Spleen (tissue), 11 donors: ENCODE results near the gene A3GALT2. TPM values are rescaled to one million over a fixed set of nuclear protein-coding genes. Genes with fewer than 3 reads are reported as not detected.

Experiments used
- DNase-seq: peaks from one replicate; pipeline ENCODE4 v3.0.0-alpha.2; 2020
- H3K27ac ChIP-seq, 8 donors: fragments of 200-600 bp; sonication (generic) in 7 of 8; 1 replicate in 4 of 8; 2 replicates in 4 of 8; pipeline versions ENCODE4 v1.5.0 to v1.8.0; 2016 to 2021; ENCODE audit warnings: inconsistent platforms in 4 of 8, mild to moderate bottlenecking in 4 of 8, moderate library complexity in 1 of 8
- H3K27me3 ChIP-seq, 7 donors: fragments of 200-600 bp; sonication (generic) in 6 of 7; replicated peaks in 1 of 7; 1 replicate in 4 of 7; 2 replicates in 3 of 7; pipeline versions ENCODE4 v1.5.0 to v1.8.0; 2016 to 2021; ENCODE audit warnings: inconsistent platforms in 3 of 7, mild to moderate bottlenecking in 1 of 7
- H3K36me3 ChIP-seq, 6 donors: fragments of 200-600 bp; sonication (generic) in 5 of 6; 1 replicate in 4 of 6; 2 replicates in 2 of 6; pipeline versions ENCODE4 v1.5.0 to v1.8.0; 2016 to 2021; ENCODE audit warnings: inconsistent platforms in 2 of 6
- H3K4me1 ChIP-seq, 6 donors: fragments of 200-600 bp; sonication (generic) in 5 of 6; 1 replicate in 3 of 6; 2 replicates in 3 of 6; pipeline versions ENCODE4 v1.5.0 to v1.8.0; 2016 to 2021; ENCODE audit warnings: inconsistent platforms in 3 of 6
- H3K4me3 ChIP-seq, 8 donors: fragments of 200-600 bp; sonication (generic) in 7 of 8; 1 replicate in 4 of 8; 2 replicates in 4 of 8; pipeline versions ENCODE4 v1.5.0 to v1.8.0; 2016 to 2021; ENCODE audit warnings: inconsistent platforms in 4 of 8, mild to moderate bottlenecking in 4 of 8, moderate library complexity in 2 of 8
- H3K9me3 ChIP-seq, 8 donors: fragments of 200-600 bp; sonication (generic) in 7 of 8; 1 replicate in 4 of 8; 2 replicates in 4 of 8; pipeline versions ENCODE4 v1.5.0 to v1.8.0; 2016 to 2021; ENCODE audit warnings: inconsistent platforms in 4 of 8
- CTCF ChIP-seq, 11 experiments: fragments of 200-600 bp in 7 of 11; fragments of 450-650 bp in 4 of 11; sonication (generic) in 4 of 11; IDR thresholded peaks in 8 of 11; conservative IDR thresholded peaks in 3 of 11; 1 replicate in 7 of 11; 2 replicates in 4 of 11; pipeline versions ENCODE4 v1.4.0 to v1.8.0; 2016 to 2021; ENCODE audit warnings: antibody characterized with exemption in 11 of 11, inconsistent platforms in 4 of 11, mild to moderate bottlenecking in 1 of 11
- POLR2A ChIP-seq, 3 donors: fragments of 450-650 bp; IDR thresholded peaks; one replicate each; pipeline ENCODE4 v1.5.1; 2017; ENCODE audit warnings: antibody characterized with exemption in 3 of 3, mild to moderate bottlenecking in 1 of 3
- POLR2AphosphoS5 ChIP-seq, 3 donors: sonication (generic); formaldehyde crosslinking; IDR thresholded peaks; one replicate each; pipeline ENCODE4 v1.5.1; 2017; ENCODE audit warnings: antibody characterized with exemption in 3 of 3
- WGBS, 5 donors: extraction: QIAGEN DNeasy Blood & Tissue Kit in 3 of 5; methylation state at CpG; one replicate each; pipeline versions ENCODE4 v1.1.5 to v1.1.7; 2013 to 2018; 5-methylcytosine and 5-hydroxymethylcytosine counted together
- intact Hi-C: fragments of 100-400 bp; cut with DNase I; formaldehyde crosslinking; loops from one replicate; pipeline ENCODE4 v1.15.0; 2023; ENCODE audit warnings: low total_unique reads
- polyA plus RNA-seq, 3 donors: library from polyadenylated mRNA; stranded (reverse); fragments of 200-250 nt; gene quantifications; one replicate each; pipeline ENCODE4 v1.2.1, GENCODE V29; 2013
- total RNA-seq, 7 donors: library from RNA; depleted of rRNA in 3 of 7; stranded (reverse); fragments of >200 nt in 3 of 7; fragmentation: NEBNext Ultra II Directional in 4 of 7; extraction: Animal tissue kit (Norgen Biotek cat#: 25700) in 4 of 7; gene quantifications; one replicate each; pipeline versions ENCODE4 v1.1.0 to v1.2.1, GENCODE V29; 2016 to 2021
- donor health status: healthy with polysubstance abuse.
- donor health status: DM: no; HTN: no; CAD: no; lungs with moderate emphysema.
- donor health status: DM: no; HTN: no; CAD: no.
- donor health status: Bipolar disorder and iron deficiency.
- donor health status: healthy.
- donor health status: DM: no; HTN: no; CAD: no.
- donor health status: DM: yes; HTN: yes; CAD: no.

Gene A3GALT2
- total and polyA plus RNA-seq, 10 donors = 0.10 to 1.6 (median 0.47) TPM; not detected in 7

GRCh38 chr1:33275195-33275594, 45.7 kb downstream of the A3GALT2 start:
- WGBS, 5 donors = 74 to 85% (median 83%) methylated on average over 6 of the region's 6 CpGs
- TF ChIP-seq POLR2A (IDR thresholded peaks at IDR 0.05) = no peak
- TF ChIP-seq CTCF (IDR thresholded peaks at IDR 0.05 in 8 of 11, conservative IDR thresholded peaks at IDR 0.05 in 3 of 11) = no peak
- no peak for TF ChIP-seq POLR2AphosphoS5 (IDR thresholded peaks at IDR 0.05)

GRCh38 chr1:33274446-33274845, 46.5 kb downstream of the A3GALT2 start:
- WGBS, 5 donors = 75 to 96% (median 88%) methylated on average over 1 of the region's 1 CpG
- DNase-seq = no peak
- no peaks in the 10 kb centered on the region for H3K9me3 ChIP-seq
- H3K27me3 ChIP-seq = no peaks in the 10 kb centered on the region
- peaks cover 0 to 62% (median 23%) of the 10 kb centered on the region in 6 donors for H3K36me3 ChIP-seq
- intact Hi-C loops = no loop called here
- TF ChIP-seq POLR2AphosphoS5 (IDR thresholded peaks at IDR 0.05) (no peak), POLR2A (IDR thresholded peaks at IDR 0.05) (no peak), CTCF (IDR thresholded peaks at IDR 0.05 in 8 of 11, conservative IDR thresholded peaks at IDR 0.05 in 3 of 11) (no peak)
- H3K4me1 ChIP-seq = peaks cover 3 to 43% (median 21%) of the 10 kb centered on the region in 6 donors
- H3K4me3 ChIP-seq = no peak overlapping the region
- H3K27ac ChIP-seq = peak overlapping the region in 4 of 8 donors; percentile 15 to 81 (median 64)

More at GRCh38 chr1:33275195-33275594, 45.7 kb downstream of the A3GALT2 start:
- Histone ChIP-seq H3K4me1 (peaks cover 3 to 43% (median 21%) of the 10 kb centered on the region in 6 donors), H3K9me3 (no peaks in the 10 kb centered on the region), H3K4me3 (no peak overlapping the region), H3K27ac (peak overlapping the region in 1 of 8 donors; percentile 0), H3K36me3 (peaks cover 0 to 61% (median 27%) of the 10 kb centered on the region in 6 donors), H3K27me3 (no peaks in the 10 kb centered on the region)
- no peak for DNase-seq
- intact Hi-C loops = no loop called here

- Histone ChIP-seq H3K4me3 (no peak overlapping the region), H3K27me3 (no peaks in the 10 kb centered on the region), H3K27ac (peak overlapping the region in 4 of 8 donors; percentile 15 to 81 (median 64)), H3K9me3 (no peaks in the 10 kb centered on the region), H3K36me3 (peaks cover 0 to 64% (median 22%) of the 10 kb centered on the region in 6 donors), H3K4me1 (peaks cover 3 to 48% (median 23%) of the 10 kb centered on the region in 6 donors)
- TF ChIP-seq CTCF (IDR thresholded peaks at IDR 0.05 in 8 of 11, conservative IDR thresholded peaks at IDR 0.05 in 3 of 11) = no peak
- no peak for TF ChIP-seq POLR2AphosphoS5 (IDR thresholded peaks at IDR 0.05)
- no peak for TF ChIP-seq POLR2A (IDR thresholded peaks at IDR 0.05)
- intact Hi-C loops = no loop called here
- 78 to 85% (median 81%) methylated on average over 7 of the region's 7 CpGs for WGBS, 5 donors
- DNase-seq = no peak
These were observed 46.9 kb downstream of the A3GALT2 start for GRCh38 chr1:33273961-33274371.

- H3K36me3 ChIP-seq = peaks cover 0 to 59% (median 19%) of the 10 kb centered on the region in 6 donors
- no peaks in the 10 kb centered on the region for H3K27me3 ChIP-seq
- DNase-seq = no peak
- WGBS, 5 donors = 68 to 84% (median 78%) methylated on average over 3 of the region's 3 CpGs
- H3K27ac ChIP-seq = peak overlapping the region in 6 of 8 donors; percentile 29 to 81 (median 61)
- no peak overlapping the region for H3K4me3 ChIP-seq
- peaks cover 3 to 54% (median 24%) of the 10 kb centered on the region in 6 donors for H3K4me1 ChIP-seq
- TF ChIP-seq POLR2AphosphoS5 (IDR thresholded peaks at IDR 0.05) (peak in 1 of 3 donors; percentile 9), POLR2A (IDR thresholded peaks at IDR 0.05) (no peak), CTCF (IDR thresholded peaks at IDR 0.05 in 8 of 11, conservative IDR thresholded peaks at IDR 0.05 in 3 of 11) (no peak)
- intact Hi-C loops = no loop called here
- H3K9me3 ChIP-seq = no peaks in the 10 kb centered on the region
These were observed 47.5 kb downstream of the A3GALT2 start for GRCh38 chr1:33273406-33273805.
